SW480 (cell line): ENCODE data around the gene RGS10.
A peak's percentile ranks its signal among the peaks of the same experiment; 100 is the strongest.
"Not testable (repeated sequence)": the region's sequence is repeated elsewhere in the genome, so short reads cannot be mapped to it uniquely, and the experiment has no call there.

Source experiments
- DNase-seq: peaks from one replicate; pipeline ENCODE4 v3.0.0-alpha.2; 2016; ENCODE audit warnings: low spot score

Gene RGS10

DNA sequence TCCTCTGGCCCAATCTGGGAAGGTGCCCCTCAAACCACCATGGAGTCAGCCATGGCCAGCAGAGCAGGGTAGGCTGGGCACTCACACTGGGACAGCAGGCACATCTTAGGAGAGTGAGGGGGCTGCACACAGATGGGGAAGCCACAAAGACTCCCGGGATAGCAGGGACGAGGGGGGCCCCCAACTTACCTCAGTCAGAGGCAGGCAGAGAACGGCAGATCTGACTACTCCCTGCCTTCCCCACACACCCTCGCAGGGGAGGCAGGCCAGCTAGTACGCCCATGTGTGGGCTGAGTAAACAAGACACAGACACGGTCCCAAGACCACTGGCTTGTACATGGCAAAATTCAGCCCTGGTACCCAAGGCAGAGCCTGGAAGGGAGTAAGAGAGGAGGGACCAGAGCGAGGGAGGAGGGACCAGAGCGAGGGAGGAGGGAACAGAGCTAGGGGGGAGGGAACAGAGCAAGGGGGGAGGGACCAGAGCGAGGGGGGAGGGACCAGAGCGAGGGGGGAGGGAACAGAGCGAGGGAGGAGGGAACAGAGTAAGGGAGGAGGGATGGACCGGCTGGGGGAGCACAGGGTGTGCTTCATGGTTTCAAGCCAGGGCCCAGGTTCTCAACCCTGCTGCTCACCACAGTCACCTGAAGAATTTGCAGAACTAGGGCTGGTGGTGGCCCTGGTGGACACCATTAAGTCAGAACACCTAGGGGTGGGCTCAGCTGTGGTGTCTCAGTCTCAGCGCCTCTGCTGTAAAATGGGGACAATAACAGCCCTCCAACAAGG, 73.8 kb downstream of the RGS10 start:
- no peak for DNase-seq

DNA sequence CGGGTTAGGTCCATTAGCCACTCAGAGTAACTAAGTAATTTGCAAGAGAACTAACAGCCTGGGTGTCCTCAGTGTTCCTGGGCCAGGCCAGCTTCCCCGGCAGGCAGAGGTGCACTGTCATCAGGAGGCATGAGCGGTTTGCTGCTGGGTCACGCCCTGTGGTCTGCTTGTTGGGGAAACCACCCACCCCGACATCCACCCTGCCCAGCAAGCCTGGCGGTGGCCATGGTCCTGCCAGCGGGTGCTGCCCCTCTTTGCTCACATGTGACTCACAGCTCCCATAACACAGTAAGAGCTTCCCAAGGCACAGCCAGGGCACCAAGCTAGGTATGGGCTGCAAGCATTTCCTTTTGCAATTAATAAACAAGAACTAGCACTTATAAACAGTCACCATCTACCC, 75.9 kb downstream of the RGS10 start:
- DNase-seq = peak; percentile 73

DNA sequence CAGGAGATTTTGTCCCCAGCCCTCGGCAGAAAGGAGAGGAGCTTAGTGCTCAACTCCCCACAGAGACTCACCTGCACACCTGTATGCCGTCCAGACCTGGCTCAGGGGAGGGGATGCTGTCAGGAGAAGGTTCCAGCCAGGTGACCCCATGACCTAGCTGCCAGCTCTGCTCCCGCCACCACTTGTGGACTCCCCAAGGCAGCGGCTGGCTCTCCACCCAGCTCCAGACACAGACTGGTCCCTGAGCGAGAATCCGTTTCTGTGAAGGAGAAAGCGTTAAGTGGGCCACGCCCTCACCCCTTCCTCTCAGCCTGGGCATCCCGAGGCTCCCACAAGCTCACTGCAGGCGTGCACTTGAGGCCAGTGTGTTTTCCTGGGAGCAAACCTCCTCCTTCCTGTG, 76.4 kb downstream of the RGS10 start:
- DNase-seq = no peak

DNA sequence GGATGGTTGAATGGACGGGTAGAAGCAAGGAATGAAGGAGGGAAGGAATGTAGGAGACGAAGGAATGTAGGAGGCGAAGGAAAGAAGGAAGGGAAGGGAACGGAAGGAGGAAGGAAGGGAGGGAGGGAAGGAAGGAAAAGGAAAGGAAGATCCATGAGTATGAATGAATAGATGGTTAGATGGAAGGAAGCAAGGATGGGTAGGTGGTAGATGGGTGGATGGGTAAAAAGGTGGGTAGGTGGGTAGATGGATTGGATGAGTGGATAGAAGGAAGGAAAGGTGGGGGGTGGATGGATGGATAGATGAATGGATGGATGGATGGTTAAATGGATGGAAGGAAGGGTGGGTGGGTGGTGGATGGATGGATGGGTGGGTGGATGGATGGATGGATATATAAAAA, 77.4 kb downstream of the RGS10 start:
- no peak for DNase-seq

DNA sequence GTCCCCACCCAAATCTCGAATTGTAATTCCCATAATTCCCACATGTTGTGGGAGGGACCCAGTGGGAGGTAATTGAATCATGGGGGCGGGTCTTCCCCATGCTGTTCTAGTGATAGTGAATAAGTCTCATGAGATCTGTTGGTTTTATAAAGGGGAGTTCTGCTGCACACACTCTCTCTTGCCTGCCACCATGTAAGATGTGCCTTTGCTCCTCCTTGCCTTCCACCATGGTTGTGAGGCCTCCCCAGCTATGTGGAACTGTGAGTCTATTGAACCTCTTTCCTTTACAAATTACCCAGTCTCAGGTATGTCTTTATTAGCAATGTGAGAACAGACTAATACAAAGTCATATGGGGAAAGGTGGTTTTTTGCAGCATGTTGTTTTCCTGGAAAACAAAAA, 79.3 kb downstream of the RGS10 start:
- not testable (repeated sequence) for DNase-seq

DNA sequence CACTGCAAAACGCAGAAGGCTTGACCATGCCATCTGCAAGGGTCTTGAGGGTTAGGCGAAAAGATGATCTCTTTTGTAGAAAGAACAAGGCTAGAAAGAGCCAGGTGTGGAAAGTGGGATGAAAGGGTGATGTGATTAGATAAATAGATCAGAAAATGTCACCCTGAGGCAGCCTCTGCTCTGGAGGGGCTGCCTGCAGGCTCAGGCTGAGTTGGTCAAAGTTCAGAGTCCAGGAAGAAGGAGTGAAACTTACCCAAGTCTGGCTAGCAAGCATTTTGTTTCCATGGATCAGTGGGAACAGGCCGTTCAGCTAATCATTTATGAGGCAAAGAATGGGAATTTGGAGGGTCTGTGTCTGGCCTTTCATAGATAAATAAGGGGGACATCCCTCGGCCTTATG, 79.7 kb downstream of the RGS10 start:
- DNase-seq = no peak

DNA sequence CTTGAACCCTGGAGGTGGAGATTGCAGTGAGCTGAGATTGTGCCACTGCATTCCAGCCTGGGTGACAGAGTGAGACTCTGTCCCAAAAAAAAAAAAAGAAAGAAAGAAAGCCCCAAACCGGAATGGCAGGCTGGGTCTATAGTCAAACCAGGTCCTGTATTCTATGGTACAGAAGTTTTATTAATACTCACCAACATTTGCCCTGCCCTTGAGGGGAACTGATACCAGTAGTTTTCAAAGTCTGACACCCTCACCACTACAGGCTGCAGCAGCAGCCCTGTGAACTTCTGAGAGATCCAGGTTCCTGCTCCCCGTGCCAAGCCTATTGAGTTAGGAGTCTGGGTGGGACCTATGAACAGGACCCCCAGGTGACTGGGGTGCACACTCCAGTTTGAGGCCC, 80.6 kb downstream of the RGS10 start:
- DNase-seq = no peak

DNA sequence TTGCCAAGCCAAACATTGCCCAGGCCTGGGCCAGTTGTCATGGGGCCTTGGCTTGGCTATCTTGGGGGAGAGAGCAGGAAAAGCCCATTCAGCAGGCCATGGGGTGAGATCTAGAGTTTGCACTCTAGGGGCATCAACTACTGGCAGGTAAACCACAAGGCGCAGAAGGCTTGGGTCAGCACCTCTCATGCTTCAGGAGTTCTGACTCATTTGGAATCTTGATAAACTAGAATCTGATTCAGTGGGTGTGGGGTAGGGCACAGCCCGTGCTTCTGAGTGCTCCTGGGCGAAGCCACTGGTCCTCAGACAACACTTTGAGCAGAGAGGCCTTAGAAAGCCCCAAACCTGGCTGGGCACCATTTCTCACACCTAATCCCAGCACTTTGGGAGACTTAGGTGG, 81.1 kb downstream of the RGS10 start:
- no peak for DNase-seq

DNA sequence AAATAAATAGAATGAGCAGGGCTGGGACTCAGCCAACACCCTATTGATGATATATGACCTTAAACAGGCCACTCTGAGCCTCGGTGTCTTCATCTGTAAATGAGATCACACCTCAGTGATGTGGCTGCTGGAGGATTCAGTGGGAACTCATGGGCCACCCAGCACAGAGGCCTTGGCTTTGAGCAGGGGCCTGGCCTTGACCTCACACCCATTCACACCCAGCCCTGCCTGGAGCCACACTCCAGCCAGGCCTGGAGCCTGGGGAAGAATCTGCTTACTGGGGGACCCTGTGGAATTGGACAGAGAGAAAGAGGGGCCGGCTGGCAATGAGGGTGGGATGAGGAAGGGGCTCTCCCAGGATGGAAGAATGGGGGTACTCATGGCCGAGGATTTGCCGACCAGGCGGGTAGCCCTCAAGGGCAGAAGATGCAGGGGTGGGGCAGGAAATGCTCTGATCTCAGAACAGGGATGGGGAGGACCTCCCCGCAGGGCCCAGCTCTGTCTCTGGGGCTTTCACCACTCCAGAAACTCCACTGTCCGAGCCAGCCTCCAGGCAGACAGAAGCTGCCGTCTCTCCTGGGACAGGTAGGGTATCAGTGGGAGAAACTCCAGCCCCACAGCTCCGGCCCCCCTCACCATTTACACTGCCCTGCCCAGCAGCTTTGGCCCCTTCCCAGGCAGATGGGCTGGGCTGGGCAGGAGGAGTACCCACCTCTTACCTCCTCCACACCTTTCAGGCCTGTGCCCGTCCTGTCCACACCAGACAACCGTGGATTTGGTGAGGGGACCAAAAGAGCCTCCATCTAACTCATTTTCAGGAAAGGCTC, 81.9 kb downstream of the RGS10 start:
- no peak for DNase-seq

DNA sequence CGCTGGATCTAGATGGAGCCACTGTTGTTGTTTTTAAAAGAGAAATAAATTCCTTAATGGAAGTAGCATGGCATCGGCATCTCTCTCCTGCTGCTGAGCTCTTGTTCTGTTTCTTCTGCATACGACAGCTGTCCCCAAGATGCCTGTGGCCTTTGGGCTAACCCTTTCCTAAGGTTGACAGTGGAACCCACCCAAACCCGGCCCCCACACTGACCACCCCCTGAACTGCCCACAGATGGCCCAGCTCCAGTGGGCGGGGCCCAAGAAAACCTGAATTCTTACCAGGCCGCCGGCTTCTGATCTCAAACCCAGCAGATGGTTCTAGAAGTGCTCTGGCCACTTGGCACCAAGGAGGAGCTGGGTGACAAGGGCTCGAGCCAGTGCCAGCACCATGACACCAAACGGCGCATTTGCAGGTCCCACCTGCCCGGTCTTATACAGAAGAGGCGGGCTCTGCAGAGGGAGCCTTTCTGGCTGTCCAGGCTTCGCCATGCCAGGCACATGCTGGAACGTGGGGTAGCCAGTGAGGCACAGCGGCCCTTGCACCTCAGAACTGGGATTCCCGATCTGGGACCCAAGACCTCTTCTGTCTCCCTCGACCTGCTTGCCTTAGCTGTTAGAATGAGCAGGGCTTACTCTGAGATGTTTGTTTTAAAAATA, 82.7 kb downstream of the RGS10 start:
- no peak for DNase-seq

DNA sequence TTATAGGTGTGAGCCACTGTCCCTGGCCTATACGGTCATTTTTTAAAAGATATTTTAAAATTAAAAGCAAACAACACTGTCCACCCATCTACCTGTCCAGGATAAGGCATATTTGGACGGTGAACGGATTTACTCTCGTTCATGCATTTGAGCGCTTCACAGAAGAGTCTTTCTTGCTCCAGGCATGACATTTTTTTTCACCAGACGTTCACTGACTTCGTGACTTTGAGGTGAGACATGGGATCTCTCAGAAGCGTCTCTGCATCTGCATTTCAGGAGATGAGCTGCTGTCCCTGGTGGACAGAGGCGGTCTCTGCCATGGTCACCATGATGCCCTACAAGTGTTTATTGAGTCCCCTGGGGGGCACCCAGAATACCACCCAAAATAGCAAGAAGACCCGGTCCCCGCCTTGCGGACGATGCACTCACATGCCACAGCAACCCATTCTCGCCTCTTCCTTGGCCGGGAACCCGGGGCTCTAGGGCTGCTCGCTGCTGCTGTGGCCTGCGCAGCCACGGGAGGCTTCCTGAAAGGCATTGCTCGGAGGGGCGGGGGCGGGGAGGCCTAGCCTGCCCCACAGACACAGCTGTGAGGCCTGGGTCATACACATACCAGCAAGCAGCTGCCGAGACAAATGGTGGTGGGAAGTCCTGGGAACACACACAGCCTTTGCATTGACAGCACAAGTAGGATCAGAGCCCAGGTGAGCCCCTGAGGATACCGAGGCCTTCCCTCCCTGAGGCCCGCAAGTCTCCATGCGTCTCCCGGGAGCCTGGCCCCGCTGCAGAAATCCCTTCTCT, 84.4 kb downstream of the RGS10 start:
- no peak for DNase-seq

DNA sequence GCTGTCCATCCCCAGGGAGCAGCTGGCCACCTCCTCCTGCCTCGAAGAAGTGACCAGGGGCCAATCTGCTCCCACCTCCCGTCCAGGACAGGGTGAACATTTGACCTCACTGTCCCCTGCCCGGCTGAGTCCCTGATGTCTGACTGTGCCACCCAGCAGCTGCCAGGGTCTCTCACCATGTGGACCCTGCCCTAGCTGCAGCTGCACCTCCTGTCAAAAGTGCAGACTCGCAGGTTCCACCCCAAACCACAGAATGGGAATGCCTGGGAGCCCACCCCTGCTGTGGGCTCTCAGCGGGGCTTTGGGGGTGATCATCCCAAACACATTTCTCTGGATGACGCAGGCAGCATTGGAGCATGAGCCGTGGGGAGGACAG, 86.1 kb downstream of the RGS10 start:
- no peak for DNase-seq

DNA sequence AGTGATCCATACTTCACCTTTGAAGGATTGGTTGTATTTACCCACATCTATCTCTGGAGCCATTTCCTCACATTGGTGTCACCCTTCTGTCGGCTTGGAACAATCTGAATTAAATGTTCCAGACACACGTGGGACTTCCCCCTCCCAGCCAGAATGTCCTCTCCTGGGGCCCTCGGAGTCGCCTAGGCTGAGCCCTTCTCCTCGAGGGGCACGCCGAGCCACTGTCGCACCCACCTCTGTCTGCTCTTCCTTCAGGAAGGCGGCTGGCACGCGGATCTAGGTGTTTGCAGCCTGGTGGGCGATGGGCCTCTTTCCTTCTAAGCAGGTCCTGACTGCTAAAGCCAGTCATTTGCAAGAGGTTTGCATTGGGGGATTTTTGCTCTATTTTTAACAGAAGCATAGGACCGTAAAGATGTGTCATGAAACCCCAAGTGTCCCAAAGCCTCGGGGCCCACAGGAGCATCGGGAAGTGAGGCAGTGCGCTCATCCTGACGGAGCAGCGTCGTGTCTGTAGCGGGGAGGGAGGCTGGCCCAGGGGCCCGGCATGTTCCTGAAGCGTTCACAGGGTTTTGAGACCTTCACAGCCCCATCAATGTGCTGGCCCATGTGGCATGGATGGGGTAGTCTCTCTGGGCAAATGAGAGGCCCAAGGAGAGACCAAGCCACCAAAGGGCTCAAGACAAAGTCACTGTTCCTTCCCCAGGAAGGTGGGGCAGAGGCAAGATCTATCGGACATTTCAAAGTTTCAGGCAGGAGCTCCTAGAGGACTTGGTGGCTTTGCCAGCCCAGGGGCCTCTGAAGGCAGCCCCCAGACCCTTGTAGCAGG, 86.7 kb downstream of the RGS10 start:
- no peak for DNase-seq

DNA sequence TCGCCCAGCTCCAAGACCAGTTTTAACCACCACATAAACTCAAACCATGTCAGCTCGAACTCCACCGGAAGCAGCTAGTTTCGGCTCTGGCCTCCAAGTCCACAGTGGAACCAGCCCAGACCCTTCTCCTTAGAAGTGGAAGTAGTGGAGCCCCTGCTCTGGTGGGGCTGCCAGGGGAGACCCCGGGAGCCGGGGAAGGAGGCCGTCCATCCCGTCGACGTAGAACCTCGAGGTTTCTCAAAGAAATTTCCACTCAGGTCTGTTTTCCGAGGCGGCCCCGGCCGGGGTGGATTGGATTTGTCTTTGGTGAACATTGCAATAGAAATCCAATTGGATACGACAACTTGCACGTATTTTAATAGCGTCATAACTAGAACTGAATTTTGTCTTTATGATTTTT, 87.5 kb downstream of the RGS10 start:
- DNase-seq = no peak

DNA sequence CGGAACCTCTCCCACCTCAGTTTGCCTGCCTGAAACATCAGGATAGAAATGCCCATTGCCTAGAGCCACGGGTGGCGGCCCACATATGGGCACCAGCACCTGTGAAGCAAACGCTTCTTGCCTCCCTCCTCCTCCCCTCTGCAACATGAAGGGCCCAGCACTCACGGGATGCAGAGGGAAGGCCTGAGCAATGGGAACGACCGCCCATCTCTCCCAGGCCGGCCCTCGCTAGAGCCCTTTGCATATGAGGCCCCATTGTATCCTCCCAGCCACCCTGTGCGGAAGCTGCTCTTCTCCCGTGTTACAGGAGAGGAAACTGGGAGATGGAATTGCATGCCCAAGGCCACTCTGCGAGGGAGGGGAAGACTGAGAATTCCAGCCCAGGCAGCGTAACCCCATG, 88.2 kb downstream of the RGS10 start:
- DNase-seq = no peak

DNA sequence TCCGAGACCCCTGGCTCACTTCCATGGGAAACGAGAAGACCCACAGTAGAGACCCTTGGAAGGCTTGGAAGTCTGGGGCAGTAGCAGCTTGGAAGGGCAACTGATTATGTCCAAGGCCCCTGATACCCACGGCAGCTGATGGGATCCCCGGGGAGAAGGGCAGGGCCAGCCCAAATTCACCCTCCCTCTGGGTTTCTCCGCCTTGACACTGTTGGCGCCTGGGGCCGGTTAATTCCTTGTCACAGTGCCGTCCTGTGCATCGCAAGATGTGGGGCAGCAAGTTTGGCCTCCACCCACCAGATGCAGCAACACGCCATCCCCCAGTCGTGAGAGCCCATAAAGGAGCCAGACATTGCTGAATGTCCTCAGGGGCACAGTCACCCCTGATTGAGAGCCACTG, 89.2 kb downstream of the RGS10 start:
- no peak for DNase-seq

DNA sequence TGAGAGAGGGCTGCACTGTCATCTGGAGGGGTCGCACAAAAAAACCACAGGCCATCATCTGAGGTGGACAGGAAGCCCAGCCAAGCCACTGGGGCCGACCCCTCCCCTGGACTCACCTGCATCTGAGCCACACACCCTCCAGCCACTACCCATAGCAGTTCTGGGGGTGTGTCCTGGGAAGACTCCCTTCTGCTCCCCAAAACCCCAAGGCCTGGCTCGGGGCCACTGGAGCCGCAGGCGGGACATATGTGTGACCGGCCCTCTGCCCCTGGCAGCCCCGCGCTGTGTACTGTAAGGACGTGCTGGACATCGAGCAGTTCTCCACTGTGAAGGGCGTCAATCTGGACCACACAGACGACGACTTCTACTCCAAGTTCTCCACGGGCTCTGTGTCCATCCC, 90.1 kb downstream of the RGS10 start:
- DNase-seq = no peak

DNA sequence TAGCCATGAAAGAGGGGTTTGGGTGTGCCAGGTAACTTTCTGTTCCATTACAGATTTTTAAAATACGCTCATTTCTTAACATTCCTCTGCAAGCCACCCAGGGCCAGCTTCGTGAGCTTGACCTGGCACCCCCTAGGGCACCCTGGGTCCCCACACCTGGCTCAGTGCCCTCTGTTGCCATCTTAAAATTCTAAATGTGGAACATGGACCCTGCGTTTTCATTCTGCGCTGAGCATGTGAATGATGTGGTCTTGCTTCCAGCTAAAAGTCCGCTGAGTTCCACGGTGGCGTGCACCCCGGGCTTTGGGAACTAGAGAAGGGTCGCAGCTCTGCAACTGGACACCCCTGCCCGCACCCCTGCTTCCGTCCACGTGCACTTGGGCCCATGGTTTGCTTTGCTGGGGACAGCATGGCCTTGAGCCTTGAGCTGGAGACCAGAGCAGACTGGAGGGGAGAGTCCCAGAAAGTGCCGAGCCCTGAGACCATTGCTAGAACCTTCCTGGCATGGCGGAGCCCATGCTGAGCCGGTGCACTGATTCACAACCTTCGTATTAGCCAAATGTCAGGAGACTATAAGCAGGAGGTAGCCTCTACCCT, 91.1 kb downstream of the RGS10 start:
- no peak for DNase-seq

DNA sequence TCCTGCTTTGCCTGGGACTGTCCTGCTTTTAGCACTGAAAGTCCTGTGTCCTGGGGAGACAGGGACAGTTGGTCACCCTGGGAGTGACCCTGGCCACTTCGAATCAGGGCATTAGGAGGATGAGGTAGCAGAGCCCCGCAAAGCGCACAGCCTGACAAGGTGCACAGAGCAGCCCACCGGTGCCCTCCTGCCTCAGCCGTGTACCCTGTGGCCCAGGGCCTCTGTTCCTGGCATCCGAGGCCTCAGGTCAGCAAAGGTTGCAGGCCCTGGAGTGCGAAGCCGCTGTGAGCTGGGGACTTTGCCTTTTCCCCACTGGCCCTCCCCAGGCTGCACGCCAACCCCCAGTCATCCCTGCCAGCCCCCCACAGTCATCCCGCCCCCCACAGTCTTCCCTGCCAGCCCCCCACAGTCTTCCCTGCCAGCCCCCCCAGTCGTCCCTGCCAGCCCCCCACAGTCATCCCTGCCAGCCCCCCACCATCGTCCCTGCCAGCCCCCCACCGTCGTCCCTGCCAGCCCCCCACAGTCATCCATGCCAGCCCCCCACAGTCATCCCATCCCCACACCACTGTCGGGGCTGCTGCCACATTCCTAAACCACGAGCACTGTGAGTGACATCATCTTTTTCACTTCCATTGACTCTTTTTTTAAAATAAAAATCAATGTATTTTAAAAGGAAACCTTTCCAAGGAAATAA, 91.8 kb downstream of the RGS10 start:
- DNase-seq = no peak
